HepG2 (cell line): ENCODE results near the gene ZNF813. TPM values are rescaled to one million over a fixed set of nuclear protein-coding genes. Genes with fewer than 3 reads are reported as not detected.

Source experiments
- CHD2 ChIP-seq: IDR thresholded peaks from 2 replicates; pipeline ENCODE4 v1.6.1; 2011; ENCODE audit warnings: low read depth, low read length, improper control_type of control experiment
- DZIP1 ChIP-seq: sonication (generic); formaldehyde crosslinking; IDR thresholded peaks from 2 replicates; pipeline ENCODE4 v1.5.0; 2020; ENCODE audit warnings: mild to moderate bottlenecking, missing genetic modification reagents
- E2F5 ChIP-seq: sonication (generic); formaldehyde crosslinking; conservative IDR thresholded peaks from 2 replicates; pipeline ENCODE4 v1.4.0; 2020; ENCODE audit warnings: missing genetic modification reagents
- HNF1B ChIP-seq: sonication (generic); formaldehyde crosslinking; IDR thresholded peaks from 2 replicates; pipeline ENCODE4 v1.5.1; 2020; ENCODE audit warnings: mild to moderate bottlenecking, moderate library complexity, missing genetic modification reagents
- KAT8 ChIP-seq: IDR thresholded peaks from 2 replicates; pipeline ENCODE4 v1.6.1; 2016; ENCODE audit warnings: missing genetic modification reagents, missing compliant biosample characterization
- KDM5A ChIP-seq: fragments of 200-600 bp; sonication (generic); IDR thresholded peaks from 2 replicates; pipeline ENCODE4 v1.7.0; 2018; ENCODE audit warnings: antibody characterized with exemption, mild to moderate bottlenecking, low read length, borderline replicate concordance
- KLF6 ChIP-seq: IDR thresholded peaks from 2 replicates; pipeline ENCODE4 v1.8.0; 2016; ENCODE audit warnings: missing biosample characterization, missing genetic modification reagents
- MAFK ChIP-seq, 2 experiments: IDR thresholded peaks in 1 of 2; conservative IDR thresholded peaks in 1 of 2; 2 replicates each; pipeline ENCODE4 v1.6.1; 2011; ENCODE audit warnings: improper control_type of control experiment in 2 of 2, low read length in 2 of 2
- NKX3-1 ChIP-seq: sonication (generic); formaldehyde crosslinking; IDR thresholded peaks from 2 replicates; pipeline ENCODE4 v1.5.0; 2020; ENCODE audit warnings: missing genetic modification reagents
- PRDM4 ChIP-seq: sonication (generic); formaldehyde crosslinking; IDR thresholded peaks from 2 replicates; pipeline ENCODE4 v1.9.0; 2021; ENCODE audit warnings: missing genetic modification reagents, borderline replicate concordance
- PRPF4 ChIP-seq: fragments of 200-400 bp; formaldehyde crosslinking; IDR thresholded peaks from 2 replicates; pipeline ENCODE4 v1.6.1; 2016; ENCODE audit warnings: low read length, low read depth; ENCODE audit not compliant: poor library complexity, severe bottlenecking
- SALL1 ChIP-seq: sonication (generic); formaldehyde crosslinking; IDR thresholded peaks from 2 replicates; pipeline ENCODE4 v1.8.0; 2022; ENCODE audit warnings: mild to moderate bottlenecking, missing genetic modification reagents
- SETDB1 ChIP-seq: sonication (generic); formaldehyde crosslinking; IDR thresholded peaks from 2 replicates; pipeline ENCODE4 v1.5.1; 2020; ENCODE audit warnings: missing genetic modification reagents, mild to moderate bottlenecking, borderline replicate concordance
- SIN3B ChIP-seq: fragments of 150-350 bp; IDR thresholded peaks from 2 replicates; pipeline ENCODE4 v1.6.1; 2014; ENCODE audit warnings: low read length
- SNRNP70 ChIP-seq: fragments of 200-400 bp; formaldehyde crosslinking; IDR thresholded peaks from 2 replicates; pipeline ENCODE4 v1.6.1; 2017; ENCODE audit warnings: mild to moderate bottlenecking, low read depth, low read length, moderate library complexity
- TFDP2 ChIP-seq: sonication (generic); formaldehyde crosslinking; IDR thresholded peaks from 2 replicates; pipeline ENCODE4 v1.4.0; 2020; ENCODE audit warnings: missing genetic modification reagents
- ZBTB20 ChIP-seq: sonication (generic); formaldehyde crosslinking; IDR thresholded peaks from 2 replicates; pipeline ENCODE4 v1.8.1; 2023; ENCODE audit warnings: missing genetic modification reagents, low read depth, mild to moderate bottlenecking, borderline replicate concordance
- ZBTB7B ChIP-seq: sonication (generic); formaldehyde crosslinking; IDR thresholded peaks from 2 replicates; pipeline ENCODE4 v1.4.0; 2020; ENCODE audit warnings: missing genetic modification reagents
- ZNF761 ChIP-seq: sonication (generic); formaldehyde crosslinking; conservative IDR thresholded peaks from 2 replicates; pipeline ENCODE4 v1.4.0; 2020; ENCODE audit warnings: mild to moderate bottlenecking, missing genetic modification reagents
- ZSCAN25 ChIP-seq: sonication (generic); formaldehyde crosslinking; IDR thresholded peaks from 2 replicates; pipeline ENCODE4 v1.8.0; 2022; ENCODE audit warnings: mild to moderate bottlenecking, missing genetic modification reagents
- polyA plus RNA-seq, 8 experiments: library from polyadenylated mRNA; depleted of rRNA in 3 of 8; stranded (reverse) in 7 of 8; unstranded in 1 of 8; fragments of >200 nt; fragmentation: Illumina TruSeq in 4 of 8; extraction: Trizol in 4 of 8; gene quantifications; 2 replicates each; pipeline versions ENCODE4 v1.2.1 to v1.2.3, GENCODE V29; 2011 to 2016; ENCODE audit warnings: low read depth in 4 of 8, missing spikeins in 1 of 8, mixed read lengths in 1 of 8; ENCODE audit not compliant: insufficient read depth in 1 of 8
- total RNA-seq, 5 experiments: library from RNA; depleted of rRNA; stranded (reverse); fragments of >200 nt; fragmentation: Illumina TruSeq; extraction: Trizol; gene quantifications; 2 replicates each; pipeline ENCODE4 v1.2.3, GENCODE V29; 2016; ENCODE audit warnings: low read depth in 1 of 5

The ZNF813 gene
- total and polyA plus RNA-seq, 2 of the 13 experiments (the other 11 are each of a cell fraction or from before 2014, with no cell fraction given): 2.1 to 8.9 TPM

- TF ChIP-seq PRDM4 (0 out of 2 replicates have a peak, but pooled peaks have one; percentile 40), NKX3-1 (peak; percentile 63; the same call in 1 of the 2 replicates), SNRNP70 (no peak), ZNF761 (no peak), KAT8 (CRISPR knock-in tag) (peak; percentile 74), ZBTB20 (CRISPR knock-in tag) (no peak), DZIP1 (CRISPR knock-in tag) (no peak), ZSCAN25 (CRISPR knock-in tag) (no peak), E2F5 (CRISPR knock-in tag) (peak; percentile 73; the same call in 1 of the 2 replicates), CHD2 (no peak), MAFK (conservative IDR thresholded peaks at IDR 0.05 in 1 of 2, IDR thresholded peaks at IDR 0.05 in 1 of 2; ENCODE audit: low read length in 2 of 2) (no peak), SALL1 (no peak; the same call in none of the 2 replicates), PRPF4 (no peak), TFDP2 (CRISPR knock-in tag) (0 out of 2 replicates have a peak, but pooled peaks have one; percentile 63), KDM5A (peak; percentile 36; the same call in 1 of the 2 replicates), KLF6 (no peak), SIN3B (peak; percentile 92), HNF1B (CRISPR knock-in tag) (no peak), SETDB1 (CRISPR knock-in tag) (no peak), ZBTB7B (CRISPR knock-in tag) (no peak)
Observed at GRCh38 chr19:53467485-53468262, at the start of gene ZNF813 (continued).
